OCI-M1 (cell line): ENCODE measurements around the gene BMP6.

Experiments used
- DNase-seq: peaks from one replicate; lab custom pipeline; 2025; lab: John Stamatoyannopoulos, UW

Gene BMP6

DNA sequence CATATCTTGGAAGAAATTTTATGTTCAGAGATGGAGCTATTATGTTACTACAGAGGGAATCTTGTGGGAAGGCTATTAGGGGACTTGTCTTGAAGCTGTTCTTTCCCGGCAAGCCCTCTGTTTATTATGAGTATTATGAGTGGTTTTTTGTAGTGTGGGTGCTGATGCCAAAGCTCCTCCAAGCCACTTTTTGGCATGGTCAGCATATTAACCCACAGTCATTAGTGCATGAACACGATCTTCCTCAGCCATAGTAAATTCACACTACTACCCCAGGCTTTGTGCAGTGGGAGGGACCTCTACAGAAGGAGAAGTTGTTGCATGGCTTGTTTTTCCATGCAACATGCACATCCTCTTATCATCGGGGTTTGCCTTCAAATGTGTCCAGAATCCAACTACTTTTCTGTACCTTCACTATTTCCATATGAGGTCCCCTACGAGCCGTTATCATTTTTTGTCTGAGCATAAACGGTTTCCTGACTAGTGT lies 6.5 kb upstream of the BMP6 start:
- no peak for DNase-seq

DNA sequence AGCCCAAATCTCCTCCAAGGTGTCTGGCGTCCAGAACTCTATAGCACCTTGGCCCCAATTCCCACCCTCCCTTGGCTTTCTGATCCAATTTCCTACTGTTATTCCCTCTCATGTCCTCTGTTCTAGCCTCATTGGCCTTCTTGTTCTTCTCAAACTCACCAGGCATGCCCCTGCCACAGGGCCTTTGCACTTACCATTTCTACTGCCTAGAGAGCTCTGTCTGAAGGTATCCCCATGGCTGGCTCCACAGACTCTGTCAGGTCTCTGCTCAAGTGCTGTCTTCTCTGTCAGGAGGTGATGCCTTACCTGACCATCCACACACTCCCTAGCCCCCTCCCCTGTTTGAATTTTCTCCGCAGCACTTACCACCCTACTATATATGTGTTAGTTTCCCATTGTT lies 5.6 kb upstream of the BMP6 start:
- DNase-seq: no peak

DNA sequence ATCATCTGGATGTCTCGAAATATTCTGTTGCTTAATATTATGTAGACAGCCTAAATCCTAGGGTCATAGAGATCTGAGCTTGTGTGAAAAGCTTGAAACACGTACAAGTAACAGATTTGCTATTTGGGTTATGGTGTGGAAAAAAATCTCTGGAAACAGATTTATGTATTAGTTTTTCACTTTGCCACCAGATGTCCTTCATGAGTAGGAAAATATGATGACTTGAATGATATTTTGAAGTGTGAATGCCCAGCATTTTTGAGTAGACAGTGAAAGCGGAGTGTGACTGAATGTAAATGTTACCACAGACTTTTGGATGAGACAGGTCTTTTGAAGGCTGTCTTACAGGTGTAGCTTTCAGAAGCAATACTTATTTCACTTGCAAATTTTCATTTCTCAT lies 4.2 kb upstream of the BMP6 start:
- DNase-seq: peak; percentile 90

DNA sequence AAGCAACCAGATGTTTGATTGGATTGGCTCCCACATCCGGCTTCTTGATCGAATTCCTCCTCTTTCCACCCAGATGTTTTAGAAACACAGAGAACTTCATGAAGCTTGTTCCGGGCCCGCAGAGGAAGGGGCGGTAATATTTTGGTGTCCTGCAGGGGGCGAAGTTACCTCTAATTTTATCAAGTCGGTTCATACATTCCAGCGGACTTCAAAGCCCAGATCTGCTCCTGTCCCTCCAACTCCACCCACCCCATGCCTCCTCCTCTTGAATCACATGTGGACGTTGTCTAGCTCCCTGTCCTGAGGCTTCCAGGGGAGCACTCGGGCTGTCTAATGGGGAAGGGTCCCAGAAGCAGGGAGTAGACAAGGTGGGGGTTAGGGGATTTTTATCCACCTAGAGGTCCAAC lies 2.9 kb upstream of the BMP6 start:
- peak; percentile 98 for DNase-seq

DNA sequence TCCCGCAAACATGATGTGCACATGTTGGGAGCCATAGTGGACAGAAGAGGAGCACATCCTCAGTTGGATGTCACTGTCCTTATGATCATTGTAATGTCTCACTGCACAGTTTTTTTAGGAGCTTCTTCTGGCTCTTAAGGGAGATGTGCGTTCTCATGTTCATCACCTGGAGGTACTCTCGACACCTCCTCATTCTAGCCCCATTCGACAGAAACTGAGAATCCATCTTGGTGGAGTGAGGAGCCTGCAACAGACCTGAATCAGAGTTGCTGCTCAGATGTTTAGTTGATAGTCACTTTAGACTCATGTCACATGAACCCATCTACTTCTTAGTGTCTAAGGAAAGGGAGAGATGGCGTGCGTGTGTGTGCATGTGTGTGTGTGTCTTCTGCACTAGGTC lies 2.3 kb upstream of the BMP6 start:
- peak; percentile 77 for DNase-seq

DNA sequence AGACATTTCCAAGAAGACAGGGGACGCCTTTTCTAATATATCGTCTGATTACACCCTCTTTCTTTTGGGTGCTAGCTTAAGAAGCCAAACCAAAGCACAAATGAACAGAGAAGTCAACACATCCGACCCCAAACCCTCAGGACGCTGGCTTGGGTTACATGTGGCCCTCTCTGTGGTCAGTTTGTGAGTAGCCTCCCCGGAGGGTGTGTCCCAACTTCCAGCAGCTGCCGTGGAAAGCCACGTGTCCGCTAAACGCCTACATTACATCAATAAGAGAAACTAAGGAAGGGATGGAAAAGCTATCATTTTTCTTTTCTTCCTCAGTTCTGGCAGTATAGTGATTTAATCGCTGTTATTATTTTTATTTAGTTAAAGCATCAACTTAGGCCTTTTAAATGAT lies 487 bp upstream of the BMP6 start:
- DNase-seq: peak; percentile 80

DNA sequence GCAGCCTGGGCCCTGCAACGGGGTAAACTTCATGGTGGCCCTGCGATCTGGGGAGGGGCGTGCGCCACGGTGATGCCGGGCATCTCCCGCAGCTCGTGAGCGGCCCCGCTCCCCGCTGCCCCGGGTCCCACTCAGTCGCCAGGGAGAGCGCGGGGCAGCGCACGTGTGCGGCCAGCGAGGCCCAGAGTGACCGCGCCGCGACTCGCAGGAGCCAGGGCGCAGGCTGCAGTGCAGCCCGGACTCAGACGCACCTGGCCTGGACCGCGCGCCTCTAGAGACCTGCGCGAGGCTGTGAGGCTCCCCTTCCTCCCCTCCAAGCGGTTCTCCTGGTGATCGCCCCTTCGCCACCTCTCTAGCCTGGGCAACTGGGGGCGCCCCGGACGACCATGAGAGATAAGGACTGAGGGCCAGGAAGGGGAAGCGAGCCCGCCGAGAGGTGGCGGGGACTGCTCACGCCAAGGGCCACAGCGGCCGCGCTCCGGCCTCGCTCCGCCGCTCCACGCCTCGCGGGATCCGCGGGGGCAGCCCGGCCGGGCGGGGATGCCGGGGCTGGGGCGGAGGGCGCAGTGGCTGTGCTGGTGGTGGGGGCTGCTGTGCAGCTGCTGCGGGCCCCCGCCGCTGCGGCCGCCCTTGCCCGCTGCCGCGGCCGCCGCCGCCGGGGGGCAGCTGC lies 652 bp downstream of the BMP6 start:
- peak; percentile 53 for DNase-seq

DNA sequence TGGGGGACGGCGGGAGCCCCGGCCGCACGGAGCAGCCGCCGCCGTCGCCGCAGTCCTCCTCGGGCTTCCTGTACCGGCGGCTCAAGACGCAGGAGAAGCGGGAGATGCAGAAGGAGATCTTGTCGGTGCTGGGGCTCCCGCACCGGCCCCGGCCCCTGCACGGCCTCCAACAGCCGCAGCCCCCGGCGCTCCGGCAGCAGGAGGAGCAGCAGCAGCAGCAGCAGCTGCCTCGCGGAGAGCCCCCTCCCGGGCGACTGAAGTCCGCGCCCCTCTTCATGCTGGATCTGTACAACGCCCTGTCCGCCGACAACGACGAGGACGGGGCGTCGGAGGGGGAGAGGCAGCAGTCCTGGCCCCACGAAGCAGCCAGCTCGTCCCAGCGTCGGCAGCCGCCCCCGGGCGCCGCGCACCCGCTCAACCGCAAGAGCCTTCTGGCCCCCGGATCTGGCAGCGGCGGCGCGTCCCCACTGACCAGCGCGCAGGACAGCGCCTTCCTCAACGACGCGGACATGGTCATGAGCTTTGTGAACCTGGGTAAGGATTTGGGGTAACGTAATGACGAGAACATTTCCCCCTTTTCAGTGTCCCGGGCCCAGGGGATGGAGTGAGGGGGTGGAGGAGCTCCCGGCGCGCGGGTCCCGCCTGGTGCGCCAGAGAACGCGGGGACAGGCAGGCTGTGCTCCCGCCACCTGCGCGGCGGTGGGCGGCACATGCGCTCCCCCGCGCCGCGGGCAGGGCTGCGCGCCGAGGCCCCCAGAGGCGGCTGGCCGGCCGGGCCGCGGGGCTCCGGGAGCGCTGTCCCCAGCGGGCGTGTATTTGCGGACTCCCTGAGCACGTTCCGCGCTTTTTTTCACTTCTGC lies 1.4 kb downstream of the BMP6 start:
- DNase-seq: peak; percentile 67

DNA sequence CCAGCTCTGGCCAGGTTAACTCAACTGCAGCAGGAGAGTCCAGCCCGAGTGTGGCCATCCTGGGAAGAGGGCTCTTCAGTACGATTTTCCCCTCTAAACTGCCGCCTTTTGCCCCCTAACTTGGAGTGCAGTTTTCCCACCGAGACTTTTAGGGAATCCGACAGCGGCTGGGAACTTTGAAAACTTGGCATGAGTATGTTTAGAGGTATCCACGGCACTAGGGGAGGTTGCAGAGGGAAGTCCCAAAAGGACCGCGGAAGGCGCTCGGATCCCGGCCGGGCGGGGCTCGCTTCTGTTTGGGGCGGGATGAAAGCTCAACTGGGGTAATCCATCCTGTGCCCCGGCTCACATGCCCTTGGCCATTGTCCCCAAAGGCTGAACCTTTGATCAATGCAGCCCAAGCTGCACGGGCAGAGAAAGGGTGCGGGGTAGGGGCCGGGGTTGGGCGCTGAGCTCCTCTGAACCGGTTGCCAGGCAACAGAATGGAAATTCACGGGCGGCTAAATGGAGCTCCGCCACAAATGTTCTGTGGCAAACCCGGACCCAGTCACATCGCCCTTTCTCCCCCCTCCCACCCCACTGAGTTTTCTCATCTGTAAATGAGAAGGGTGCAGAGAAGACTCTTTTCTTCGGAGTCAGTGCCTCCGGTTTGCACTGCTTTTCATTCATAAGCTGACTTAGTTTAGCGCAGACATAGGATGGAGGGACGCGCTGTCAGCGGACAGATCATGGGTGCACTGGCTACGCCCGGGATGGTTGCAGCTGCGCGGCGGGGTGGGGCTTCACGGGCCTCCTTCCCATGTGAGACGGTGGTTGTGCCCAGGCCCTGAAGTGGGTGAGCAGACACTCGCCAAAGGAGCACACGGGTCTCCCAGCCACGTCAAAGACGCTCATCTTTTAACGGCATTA lies 2.3 kb downstream of the BMP6 start:
- DNase-seq: peak; percentile 79

DNA sequence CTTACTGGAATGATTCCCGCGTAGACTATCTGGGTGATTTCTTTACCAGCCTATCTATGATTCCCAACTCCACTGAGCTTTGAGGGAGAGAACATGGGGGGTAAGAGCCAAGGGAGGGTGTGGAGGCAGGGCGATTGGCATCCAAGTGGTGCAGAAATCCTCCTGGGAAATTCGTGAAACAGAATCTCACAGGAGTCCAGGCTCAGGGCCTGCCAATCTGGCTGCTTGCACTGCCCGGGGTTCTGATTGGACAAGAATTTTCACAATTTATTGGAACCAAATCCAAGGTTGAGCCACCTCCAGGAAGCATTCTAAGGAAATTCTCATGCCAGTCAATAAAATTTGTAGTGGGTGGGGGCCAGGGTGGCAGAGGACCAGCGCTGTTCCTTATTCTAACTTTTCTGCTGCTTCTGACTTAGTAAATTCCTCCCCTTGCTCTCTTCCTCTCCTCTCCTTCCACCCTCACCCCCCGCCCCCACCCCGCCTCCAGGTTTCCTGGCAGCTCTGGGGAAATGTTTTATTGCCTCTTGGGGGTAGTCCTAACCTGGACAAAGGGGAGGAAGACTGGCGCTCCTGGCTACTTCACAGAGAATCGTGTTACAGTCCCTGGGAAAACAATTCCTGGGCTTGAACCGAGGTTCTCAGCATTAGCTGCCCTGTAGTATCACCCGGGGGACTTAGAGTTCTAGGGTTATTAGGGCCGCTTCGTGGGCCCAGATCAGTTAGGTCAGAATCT lies 3.1 kb downstream of the BMP6 start:
- DNase-seq: no peak

DNA sequence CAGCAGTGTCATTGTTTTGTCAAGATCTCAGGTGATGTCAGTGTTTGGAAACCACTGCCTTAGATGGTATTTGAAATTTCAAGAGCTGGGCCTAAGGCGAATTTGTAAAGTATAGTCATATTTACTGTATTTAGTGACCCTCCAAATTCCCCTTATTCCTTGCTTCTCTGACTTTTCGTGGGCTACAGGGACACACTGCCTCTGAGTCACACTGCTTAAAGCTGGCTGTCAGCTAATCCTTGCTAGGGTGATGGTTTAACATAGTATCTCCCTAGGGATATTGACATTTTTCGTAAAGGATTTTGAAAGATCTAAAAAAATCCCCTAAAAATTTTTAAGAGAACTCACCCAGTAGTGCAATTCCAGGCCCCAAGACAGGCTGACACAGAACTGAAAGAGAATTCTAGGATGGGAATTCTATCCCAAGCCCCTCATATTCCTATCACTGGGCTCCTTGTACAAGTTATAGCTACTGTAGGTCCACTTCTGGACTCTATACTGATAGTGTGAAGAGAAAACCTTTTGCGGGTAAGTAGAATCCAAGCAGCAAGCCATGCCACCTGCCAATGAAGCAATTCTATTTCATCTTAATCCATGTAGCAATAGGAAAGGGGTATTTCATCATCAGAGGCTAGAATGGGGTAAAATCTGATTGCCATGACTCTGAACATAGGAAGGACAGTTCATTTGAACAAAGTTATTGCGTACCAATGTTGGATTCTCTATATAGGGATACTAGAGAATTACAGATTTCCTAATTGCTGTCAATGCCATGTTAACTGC lies 4.3 kb downstream of the BMP6 start:
- peak; percentile 70 for DNase-seq

DNA sequence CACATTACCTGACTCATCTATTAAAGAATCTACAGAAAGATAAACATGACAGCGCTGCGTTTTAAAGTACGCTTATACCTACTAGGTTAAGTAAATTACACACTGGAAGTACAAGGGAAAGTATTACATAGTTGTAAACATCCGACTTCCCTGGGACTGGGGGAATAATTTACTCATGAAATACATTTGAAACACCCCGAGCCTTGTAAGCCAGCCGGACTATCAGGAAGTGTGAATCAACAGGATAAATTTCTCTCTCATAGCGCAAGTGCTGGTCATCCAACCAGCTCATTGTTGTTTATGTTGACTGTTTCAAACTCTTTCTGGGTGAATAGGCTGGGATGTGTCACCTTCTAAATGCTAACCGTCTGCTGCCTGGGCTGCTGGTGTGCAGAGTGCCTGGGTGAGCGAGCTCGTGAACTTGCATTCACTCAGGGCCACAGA lies 4.9 kb downstream of the BMP6 start:
- no peak for DNase-seq

DNA sequence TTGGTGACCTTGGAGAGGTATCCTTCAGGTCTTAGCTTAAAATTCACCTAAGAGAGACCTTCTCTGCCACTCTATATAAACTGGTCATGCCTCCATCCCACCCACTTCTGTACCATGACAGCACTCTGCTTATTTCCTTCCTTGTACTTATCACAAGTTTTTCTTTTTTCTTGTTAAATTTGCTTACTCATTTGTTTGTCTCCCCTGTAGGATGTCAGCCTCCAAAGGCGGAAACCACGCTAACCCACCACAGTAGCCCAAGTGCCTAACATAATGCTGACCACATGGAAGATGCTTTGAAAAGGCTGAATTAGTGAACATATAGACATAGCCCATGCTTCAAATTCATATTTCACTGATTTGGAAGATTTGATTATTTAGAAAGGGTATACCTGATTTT lies 5.4 kb downstream of the BMP6 start:
- no peak for DNase-seq

DNA sequence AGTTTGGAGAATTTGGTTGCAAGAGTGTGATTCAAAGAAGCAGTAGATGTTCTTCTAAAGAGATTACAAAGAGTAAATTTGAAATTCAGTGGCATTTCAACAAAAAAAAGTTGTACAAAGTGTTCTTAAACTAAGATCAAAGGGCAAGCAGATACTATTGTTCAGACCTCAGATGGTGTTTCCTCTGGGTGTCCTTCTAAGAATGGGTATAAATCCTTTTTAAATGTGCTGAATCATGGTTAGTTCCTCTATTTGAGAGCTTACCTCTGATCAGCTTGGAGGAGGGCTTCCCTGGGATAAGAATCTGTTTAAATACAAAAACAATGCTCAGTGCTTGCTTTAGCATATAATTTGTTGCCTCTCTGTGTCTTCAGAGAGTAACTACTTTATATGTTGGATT lies 6.3 kb downstream of the BMP6 start:
- DNase-seq: peak; percentile 90

DNA sequence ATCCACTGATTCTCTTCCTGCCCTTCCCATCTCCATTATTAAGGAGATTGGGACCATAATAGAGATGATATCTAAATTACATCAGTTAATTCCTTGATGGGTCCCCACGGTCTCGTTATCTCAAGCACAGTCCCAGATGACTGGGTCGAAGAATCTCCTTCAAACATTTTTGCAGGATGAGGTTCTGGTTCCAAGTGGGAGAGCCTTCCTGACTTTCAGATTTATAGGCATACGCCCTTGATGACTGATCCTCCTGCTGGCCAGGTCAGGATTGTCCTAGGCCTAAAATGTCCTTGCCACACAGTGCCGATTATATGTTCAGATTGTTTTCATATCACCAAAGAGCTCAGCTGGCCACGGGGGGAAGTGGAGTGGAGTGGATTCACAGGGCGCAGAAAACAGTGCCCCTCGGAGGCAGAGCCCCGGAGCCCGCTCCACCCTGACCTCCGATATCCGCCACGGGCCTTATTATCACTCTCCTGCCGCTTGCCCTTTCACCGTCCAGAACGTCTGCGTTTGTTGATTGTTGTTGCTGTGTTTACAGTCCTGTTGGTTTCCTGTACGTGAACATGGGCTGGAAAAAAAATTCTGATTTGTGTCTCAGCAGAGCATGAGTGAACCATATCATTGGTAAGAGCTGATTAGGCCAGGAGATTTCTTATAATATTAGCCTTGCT lies 8.9 kb downstream of the BMP6 start:
- DNase-seq: no peak

DNA sequence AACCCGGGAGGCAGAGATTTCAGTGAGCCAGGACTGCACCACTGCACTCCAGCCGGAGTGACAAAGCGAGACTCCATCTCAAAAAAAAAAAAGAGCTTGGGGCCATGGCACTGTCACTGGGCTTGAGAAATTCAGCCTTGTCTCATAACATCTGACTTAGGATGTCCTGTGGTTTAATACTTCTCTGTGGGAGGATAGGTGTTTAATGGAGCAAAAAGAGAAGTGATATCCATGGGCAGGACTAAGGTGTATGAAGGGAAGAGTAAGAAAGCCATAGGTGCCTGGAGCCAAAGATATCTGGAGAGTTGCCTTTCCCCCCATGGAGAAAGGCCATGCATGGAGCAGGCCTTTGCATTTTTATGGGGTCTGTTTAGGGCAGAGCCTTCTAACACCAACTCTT lies 11.2 kb downstream of the BMP6 start:
- DNase-seq: no peak

DNA sequence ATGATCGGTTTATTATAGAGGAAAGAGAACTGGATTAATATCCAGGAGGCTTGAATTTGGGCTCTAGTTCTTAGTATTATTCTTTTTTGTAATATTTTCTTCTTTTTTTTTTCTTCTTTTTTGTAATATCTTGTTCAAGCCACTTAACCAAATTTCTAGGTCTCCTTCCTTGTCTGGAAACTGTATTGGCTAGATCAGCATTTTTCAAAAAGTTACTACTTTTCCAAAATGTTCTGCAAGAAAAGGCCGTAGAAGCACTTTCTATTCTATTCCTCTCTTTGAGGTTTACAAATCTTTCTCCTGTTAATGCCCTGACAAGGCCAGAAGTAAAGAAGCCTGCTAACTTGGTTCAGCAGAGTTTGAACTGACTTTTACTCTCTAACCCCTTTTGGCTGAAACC lies 12.0 kb downstream of the BMP6 start:
- no peak for DNase-seq

DNA sequence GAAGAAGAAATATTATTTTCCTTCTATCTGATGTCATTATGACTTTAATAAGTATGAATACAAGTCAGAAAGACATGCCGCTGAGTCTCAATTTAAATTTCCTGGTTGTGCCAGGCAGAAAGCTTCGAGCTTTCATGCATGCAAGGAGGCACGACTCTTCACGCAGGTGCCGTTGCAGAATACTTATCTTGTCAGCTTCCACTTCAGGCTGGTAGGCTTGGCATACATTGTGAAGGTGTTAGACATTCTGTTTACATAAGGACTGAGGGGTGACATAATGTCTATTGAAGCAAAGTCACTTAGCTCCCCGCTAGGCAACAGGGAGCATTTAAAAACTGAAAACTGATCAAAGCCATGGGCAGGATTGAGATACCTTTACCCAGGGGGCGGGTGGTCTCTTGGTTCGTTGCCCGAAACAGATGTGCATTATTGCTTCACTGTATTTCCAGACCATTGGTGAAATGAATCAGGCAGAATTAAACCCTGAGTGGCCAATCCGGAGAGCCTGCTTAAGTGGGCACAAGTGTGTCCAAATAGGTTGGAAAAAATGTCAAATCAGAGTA lies 16.4 kb downstream of the BMP6 start:
- no peak for DNase-seq

DNA sequence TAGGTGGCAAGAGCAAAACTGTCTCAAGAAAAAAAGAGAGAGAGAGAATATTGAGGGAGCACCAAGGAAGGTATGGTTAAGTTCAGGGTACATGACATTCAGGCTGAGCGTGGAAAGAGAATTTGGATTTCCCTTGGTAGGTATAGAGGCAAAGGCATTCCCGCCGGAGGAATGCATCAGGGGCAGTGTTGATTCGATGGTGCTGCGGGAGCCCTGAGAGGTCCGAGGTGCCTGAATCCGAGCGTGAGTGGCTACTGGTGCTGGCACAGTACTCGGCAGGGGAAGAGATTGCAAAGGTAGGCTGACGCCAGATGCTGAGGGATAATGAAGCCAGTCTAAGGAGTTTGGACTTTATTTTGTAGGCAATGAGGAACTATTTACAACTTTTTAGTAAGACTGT lies 20.0 kb downstream of the BMP6 start:
- DNase-seq: no peak

DNA sequence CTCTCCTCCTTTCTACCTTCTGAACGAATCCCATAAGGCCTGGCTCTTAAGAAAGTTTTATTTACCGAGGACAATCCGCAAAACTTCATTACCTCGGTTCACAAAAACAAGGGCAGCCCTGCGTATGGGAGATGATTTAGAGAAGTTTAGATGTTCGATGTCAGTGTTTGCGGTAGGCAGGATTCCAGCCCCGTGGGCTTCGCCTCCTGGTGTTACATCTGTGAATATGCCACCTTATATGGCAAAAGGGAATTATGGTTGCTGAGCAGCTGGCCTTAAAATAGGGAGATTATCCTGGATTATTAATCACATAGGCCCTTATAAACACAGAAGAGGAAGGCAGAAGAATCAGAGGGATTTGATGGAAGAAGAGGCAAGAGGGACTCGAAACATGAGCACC lies 21.1 kb downstream of the BMP6 start:
- DNase-seq: no peak
